ENCODE data around the gene VTCN1. TPM values are rescaled to one million over a fixed set of nuclear protein-coding genes. Genes with fewer than 3 reads are reported as not detected.

Gene VTCN1
- total and polyA plus RNA-seq, 2 of the 8 experiments (the other 6 are each of a cell fraction or from before 2014, with no cell fraction given), result 0.32 TPM; not detected in 1

- no peak overlapping the region; the same call in 1 of the 2 replicates for H3K18ac ChIP-seq (ENCODE audit: extremely low read depth, low read length)
- no peaks in the 10 kb centered on the region for H3K79me1 ChIP-seq (ENCODE audit: low read depth, low read length)
- WGBS, 2 experiments (ENCODE audit: extremely low coverage in 1 of 2, insufficient coverage in 1 of 2, insufficient read length in 1 of 2, insufficient replicate concordance in 2 of 2, low coverage in 1 of 2, low lambda C conversion rate in 2 of 2, missing lambda C conversion rate in 1 of 2), result 83% methylated on average over 6 of the region's 6 CpGs; no CpG with 5 or more reads in 1 of the 2 experiments
- no peak overlapping the region for H2BK20ac ChIP-seq (ENCODE audit: low read length)
- CTCF ChIA-PET (ENCODE audit: partially characterized antibody), result interaction anchor here (1.9 to 2.6 kb wide), 2 partner anchors 34 to 122 kb away, joined by 6 to 14 read pairs; no protein-coding TSS in a partner anchor
- peak overlapping the region; percentile 33 for H2BK120ac ChIP-seq (replicated peaks; ENCODE audit: low read depth, low read length)
- POLR2A ChIA-PET (ENCODE audit: partially characterized antibody), result interaction anchor here (1.0 kb wide), 1 partner anchor 41 kb away, joined by 3 read pairs; no protein-coding TSS in a partner anchor
- 0 out of 2 replicates have a peak overlapping the region, but pooled peaks have one; percentile 32 for H2BK15ac ChIP-seq (ENCODE audit: low read length)
- no peak overlapping the region for H3K14ac ChIP-seq (ENCODE audit: insufficient read length)
- H4K8ac ChIP-seq (ENCODE audit: extremely low read depth, insufficient read depth, low read length), result no peak overlapping the region
- H3K9me3 ChIP-seq (ENCODE audit: insufficient read depth in 2 of 2, low read depth in 1 of 2, low read length in 1 of 2), result no peaks in the 10 kb centered on the region
- FAIRE-seq (no peak), DNase-seq (ENCODE audit: low read depth in 1 of 2, low spot score in 2 of 2) (no peak)
- no peak overlapping the region for H2BK12ac ChIP-seq (ENCODE audit: low read depth, low read length)
- no peak overlapping the region for H3K4ac ChIP-seq (replicated peaks; ENCODE audit: insufficient read length, low read depth, low read length)
- H4K91ac ChIP-seq (replicated peaks; ENCODE audit: insufficient read length, low read length), result peak overlapping the region; percentile 40
- H3K4me1 ChIP-seq (replicated peaks in 1 of 4; ENCODE audit: control insufficient read depth in 3 of 4, insufficient read depth in 4 of 4, low read length in 3 of 4), result peaks cover 0 to 4% (median 2%) of the 10 kb centered on the region in 4 experiments; a peak in 2 of 7 replicates
- H4K20me1 ChIP-seq (replicated peaks in 1 of 2; ENCODE audit: control insufficient read depth in 1 of 2, insufficient read depth in 2 of 2, low read length in 2 of 2), result no peaks in the 10 kb centered on the region
- no peak overlapping the region for H2BK5ac ChIP-seq (ENCODE audit: low read depth, low read length)
- H3K27ac ChIP-seq (ENCODE audit: low read depth, low read length), result no peak overlapping the region
- H3K56ac ChIP-seq (replicated peaks; ENCODE audit: insufficient read length, low read depth, low read length), result no peak overlapping the region
- H3K4me3 ChIP-seq (ENCODE audit: extremely low read depth in 1 of 4, insufficient read depth in 2 of 4, low read depth in 3 of 4, low read length in 4 of 4), result no peak overlapping the region
- TF ChIP-seq JUND (IDR thresholded peaks at IDR 0.05; ENCODE audit: low read length) (no peak), SP1 (IDR thresholded peaks at IDR 0.05; ENCODE audit: low read depth, low read length) (no peak), CBX8 (IDR thresholded peaks at IDR 0.05; ENCODE audit: borderline replicate concordance, low read depth, low read length) (no peak), RAD21 (IDR thresholded peaks at IDR 0.05 in 1 of 2, conservative IDR thresholded peaks at IDR 0.05 in 1 of 2; ENCODE audit: low read depth in 2 of 2, low read length in 2 of 2) (no peak)
- H3K27me3 ChIP-seq (replicated peaks in 1 of 4; ENCODE audit: control insufficient read depth in 3 of 4, extremely low read depth in 1 of 4, insufficient read depth in 3 of 4, low read length in 3 of 4), result no peaks in the 10 kb centered on the region
- no peak overlapping the region for H2AK5ac ChIP-seq (ENCODE audit: low read depth, low read length)
- H2AFZ ChIP-seq (ENCODE audit: low read length), result no peak overlapping the region
- H3K23ac ChIP-seq (ENCODE audit: insufficient read length), result no peak overlapping the region
- no peak overlapping the region for H4K5ac ChIP-seq (ENCODE audit: insufficient read length, low read depth, low read length)
- no peaks in the 10 kb centered on the region for H3K36me3 ChIP-seq (ENCODE audit: control insufficient read depth in 2 of 4, insufficient read depth in 4 of 4, low read length in 3 of 4)
- no peak overlapping the region for H3K9ac ChIP-seq (replicated peaks in 1 of 4; ENCODE audit: extremely low read depth in 1 of 4, low read depth in 3 of 4, low read length in 3 of 4)
- H3K4me2 ChIP-seq (ENCODE audit: insufficient read depth in 1 of 2, low read depth in 2 of 2, low read length in 2 of 2), result no peak overlapping the region
- H3K79me2 ChIP-seq (ENCODE audit: control insufficient read depth in 1 of 2, insufficient read depth in 2 of 2, low read length in 2 of 2), result no peaks in the 10 kb centered on the region
- no peaks in the 10 kb centered on the region for H3K23me2 ChIP-seq (ENCODE audit: low read depth, low read length)
Observed at GRCh38 chr1:117162816-117163215, 47.9 kb downstream of the VTCN1 start.

All from H1 (cell line).